ENCODE results near the gene PTPRG.

The PTPRG gene

DNA sequence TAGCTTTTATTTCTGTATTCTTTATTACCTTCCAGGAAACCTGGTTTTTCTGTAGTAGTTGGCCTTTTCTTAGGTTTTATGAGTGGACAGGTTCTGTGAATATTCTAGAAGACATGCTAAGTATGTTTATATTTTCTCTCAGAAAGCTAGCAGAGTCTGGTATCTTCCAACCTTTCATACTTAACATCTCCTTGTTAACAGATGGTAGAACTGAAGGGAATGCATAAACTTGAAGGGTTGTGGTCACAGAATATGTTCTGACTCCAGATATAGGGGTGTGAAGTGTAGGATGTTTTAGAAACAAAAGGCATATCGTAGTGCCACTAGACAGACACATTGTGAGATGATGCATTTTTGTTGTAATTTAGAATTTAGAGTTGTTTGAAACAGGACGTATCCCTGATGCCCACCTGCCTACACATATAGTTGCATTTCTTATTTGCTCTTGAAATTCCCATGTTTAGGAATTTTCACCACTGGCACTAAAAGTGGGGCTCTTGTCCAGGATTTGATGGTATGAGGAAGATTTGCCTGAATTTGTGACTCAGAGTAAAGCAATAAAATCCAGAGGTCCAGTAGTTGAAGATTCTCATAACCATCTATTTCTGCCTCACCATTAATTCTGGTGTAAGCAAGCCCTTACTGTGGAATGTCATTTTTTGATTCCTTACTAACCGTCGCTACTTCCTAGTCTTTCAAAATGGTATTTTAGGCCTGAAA, 537.4 kb downstream of the PTPRG start:
- no peak for TF ChIP-seq POLR2AphosphoS5 (IDR thresholded peaks at IDR 0.05; ENCODE audit: low read depth, low read length)
- no peak for TF ChIP-seq FOXP2 (optimal IDR thresholded peaks at IDR 0.05; ENCODE audit: borderline replicate concordance, extremely low read depth, extremely low read length, insufficient read depth)
- TF ChIP-seq, protein P1, sequence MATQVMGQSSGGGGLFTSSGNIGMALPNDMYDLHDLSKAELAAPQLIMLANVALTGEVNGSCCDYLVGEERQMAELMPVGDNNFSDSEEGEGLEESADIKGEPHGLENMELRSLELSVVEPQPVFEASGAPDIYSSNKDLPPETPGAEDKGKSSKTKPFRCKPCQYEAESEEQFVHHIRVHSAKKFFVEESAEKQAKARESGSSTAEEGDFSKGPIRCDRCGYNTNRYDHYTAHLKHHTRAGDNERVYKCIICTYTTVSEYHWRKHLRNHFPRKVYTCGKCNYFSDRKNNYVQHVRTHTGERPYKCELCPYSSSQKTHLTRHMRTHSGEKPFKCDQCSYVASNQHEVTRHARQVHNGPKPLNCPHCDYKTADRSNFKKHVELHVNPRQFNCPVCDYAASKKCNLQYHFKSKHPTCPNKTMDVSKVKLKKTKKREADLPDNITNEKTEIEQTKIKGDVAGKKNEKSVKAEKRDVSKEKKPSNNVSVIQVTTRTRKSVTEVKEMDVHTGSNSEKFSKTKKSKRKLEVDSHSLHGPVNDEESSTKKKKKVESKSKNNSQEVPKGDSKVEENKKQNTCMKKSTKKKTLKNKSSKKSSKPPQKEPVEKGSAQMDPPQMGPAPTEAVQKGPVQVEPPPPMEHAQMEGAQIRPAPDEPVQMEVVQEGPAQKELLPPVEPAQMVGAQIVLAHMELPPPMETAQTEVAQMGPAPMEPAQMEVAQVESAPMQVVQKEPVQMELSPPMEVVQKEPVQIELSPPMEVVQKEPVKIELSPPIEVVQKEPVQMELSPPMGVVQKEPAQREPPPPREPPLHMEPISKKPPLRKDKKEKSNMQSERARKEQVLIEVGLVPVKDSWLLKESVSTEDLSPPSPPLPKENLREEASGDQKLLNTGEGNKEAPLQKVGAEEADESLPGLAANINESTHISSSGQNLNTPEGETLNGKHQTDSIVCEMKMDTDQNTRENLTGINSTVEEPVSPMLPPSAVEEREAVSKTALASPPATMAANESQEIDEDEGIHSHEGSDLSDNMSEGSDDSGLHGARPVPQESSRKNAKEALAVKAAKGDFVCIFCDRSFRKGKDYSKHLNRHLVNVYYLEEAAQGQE (IDR thresholded peaks at IDR 0.05; ENCODE audit: insufficient read depth in 1 of 2, low read depth in 2 of 2, low read length in 2 of 2), result no peak
- TF ChIP-seq SIN3A (IDR thresholded peaks at IDR 0.05; ENCODE audit: borderline replicate concordance, insufficient read depth, low read length), result no peak
- TF ChIP-seq TAF1 (IDR thresholded peaks at IDR 0.05; ENCODE audit: borderline replicate concordance, insufficient read depth, low read length), result no peak

DNA sequence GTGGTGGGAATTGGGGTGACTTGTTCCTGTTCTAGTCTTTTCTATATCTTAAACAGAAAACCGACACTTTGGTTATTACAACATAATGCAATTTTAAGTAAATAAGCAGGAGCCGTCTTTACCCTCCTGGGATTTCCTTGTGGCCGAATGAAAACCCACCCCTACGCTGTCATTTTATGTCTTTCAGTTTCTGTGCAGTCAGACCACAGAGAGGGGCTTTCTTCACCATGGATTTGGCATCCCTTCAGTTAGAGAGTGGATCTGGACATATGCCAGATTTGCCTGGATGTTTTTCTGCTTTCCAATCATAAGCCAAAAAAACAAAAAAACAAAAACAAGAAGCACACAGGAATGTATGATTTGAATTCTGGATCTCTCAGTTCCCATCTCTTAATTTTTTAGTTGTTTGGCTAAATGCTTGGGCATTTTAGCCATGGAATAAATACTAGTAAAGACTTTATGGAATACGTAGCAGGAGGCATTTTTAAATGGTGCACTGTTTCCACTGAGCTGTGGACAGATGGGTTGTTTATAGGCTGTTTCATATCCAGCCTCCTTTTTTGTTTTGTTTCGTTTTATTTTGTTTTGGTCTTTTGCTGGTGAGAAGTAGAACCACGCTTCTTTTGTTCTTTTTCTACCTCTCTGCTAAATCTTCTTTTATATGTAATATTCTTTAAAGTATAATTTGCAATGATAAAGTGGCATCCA, 539.1 kb downstream of the PTPRG start:
- no peak for TF ChIP-seq FOXP2 (optimal IDR thresholded peaks at IDR 0.05; ENCODE audit: borderline replicate concordance, extremely low read depth, extremely low read length, insufficient read depth)
- no peak for TF ChIP-seq TAF1 (IDR thresholded peaks at IDR 0.05; ENCODE audit: borderline replicate concordance, insufficient read depth, low read length)
- TF ChIP-seq SIN3A (IDR thresholded peaks at IDR 0.05; ENCODE audit: borderline replicate concordance, insufficient read depth, low read length), result no peak
- no peak for TF ChIP-seq POLR2AphosphoS5 (IDR thresholded peaks at IDR 0.05; ENCODE audit: low read depth, low read length)
- TF ChIP-seq, protein P1 (IDR thresholded peaks at IDR 0.05; ENCODE audit: insufficient read depth in 1 of 2, low read depth in 2 of 2, low read length in 2 of 2), result no peak

DNA sequence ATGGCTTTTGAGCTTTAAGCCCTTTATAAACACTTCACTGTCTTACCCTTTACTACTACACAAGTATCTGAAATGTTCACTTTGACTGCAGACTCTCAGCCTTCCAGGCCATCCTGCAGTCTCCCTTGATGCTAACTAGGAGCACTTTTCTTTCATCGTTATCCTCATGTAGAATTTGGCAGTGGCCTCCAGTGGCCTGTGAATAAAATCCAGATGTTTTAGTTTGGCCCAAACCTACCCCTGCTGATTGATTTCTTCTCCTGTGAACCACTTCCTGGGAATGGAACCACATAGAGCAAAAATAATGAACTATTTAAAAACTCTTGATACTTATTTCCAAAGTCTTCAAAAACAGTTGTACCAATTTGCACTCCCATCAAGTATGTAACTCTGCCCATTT, 540.1 kb downstream of the PTPRG start:
- TF ChIP-seq POLR2AphosphoS5 (IDR thresholded peaks at IDR 0.05; ENCODE audit: low read depth, low read length) (no peak), SIN3A (IDR thresholded peaks at IDR 0.05; ENCODE audit: borderline replicate concordance, insufficient read depth, low read length) (no peak), FOXP2 (optimal IDR thresholded peaks at IDR 0.05; ENCODE audit: borderline replicate concordance, extremely low read depth, extremely low read length, insufficient read depth) (no peak), TAF1 (IDR thresholded peaks at IDR 0.05; ENCODE audit: borderline replicate concordance, insufficient read depth, low read length) (no peak)
- TF ChIP-seq, protein P1 (IDR thresholded peaks at IDR 0.05; ENCODE audit: insufficient read depth in 1 of 2, low read depth in 2 of 2, low read length in 2 of 2), result no peak

DNA sequence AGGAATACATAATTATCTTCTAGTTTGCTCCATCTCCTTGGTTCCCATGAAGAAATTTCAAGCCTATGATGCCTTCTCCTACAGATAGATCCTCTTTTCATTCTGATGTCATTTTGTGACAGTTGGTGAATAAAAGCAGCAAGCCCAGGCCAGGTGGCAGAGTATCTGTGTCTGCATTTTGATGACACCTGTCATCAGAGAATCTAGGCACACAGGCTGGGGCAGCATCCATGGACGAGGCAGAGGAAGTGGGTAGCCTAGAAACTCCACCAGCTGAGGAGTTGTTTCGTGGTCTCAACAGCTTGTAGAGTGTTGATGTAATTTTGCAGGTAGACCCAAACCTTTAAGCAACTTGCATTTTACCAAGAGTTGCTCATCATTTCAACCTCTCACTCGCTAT, 542.2 kb downstream of the PTPRG start:
- TF ChIP-seq POLR2AphosphoS5 (IDR thresholded peaks at IDR 0.05; ENCODE audit: low read depth, low read length) (no peak), FOXP2 (optimal IDR thresholded peaks at IDR 0.05; ENCODE audit: borderline replicate concordance, extremely low read depth, extremely low read length, insufficient read depth) (no peak), SIN3A (IDR thresholded peaks at IDR 0.05; ENCODE audit: borderline replicate concordance, insufficient read depth, low read length) (no peak), TAF1 (IDR thresholded peaks at IDR 0.05; ENCODE audit: borderline replicate concordance, insufficient read depth, low read length) (no peak)
- TF ChIP-seq, protein P1 (IDR thresholded peaks at IDR 0.05; ENCODE audit: insufficient read depth in 1 of 2, low read depth in 2 of 2, low read length in 2 of 2), result no peak

Data from PFSK-1 (cell line).